GM18867 (cell line): Measurements from ENCODE around the gene PIP.
"Not testable (repeated sequence)": the region's sequence is repeated elsewhere in the genome, so short reads cannot be mapped to it uniquely, and the experiment has no call there.

Experiments used
- ATAC-seq: cut with Tn5 transposase; IDR thresholded peaks from one replicate; pipeline ENCODE4 v1.9.1; 2021; ENCODE audit warnings: mild to moderate bottlenecking, moderate library complexity; ENCODE audit not compliant: unreplicated experiment

Gene PIP

GRCh38 chr7:143131781-143132180, at the start of gene PIP:
PIP (plus strand) TSS chr7:143132077; CDS start chr7:143132117, 40 bp downstream.
- ATAC-seq: no peak

GRCh38 chr7:143085109-143085508, 46.8 kb upstream of the PIP start:
- ATAC-seq: no peak

DNA sequence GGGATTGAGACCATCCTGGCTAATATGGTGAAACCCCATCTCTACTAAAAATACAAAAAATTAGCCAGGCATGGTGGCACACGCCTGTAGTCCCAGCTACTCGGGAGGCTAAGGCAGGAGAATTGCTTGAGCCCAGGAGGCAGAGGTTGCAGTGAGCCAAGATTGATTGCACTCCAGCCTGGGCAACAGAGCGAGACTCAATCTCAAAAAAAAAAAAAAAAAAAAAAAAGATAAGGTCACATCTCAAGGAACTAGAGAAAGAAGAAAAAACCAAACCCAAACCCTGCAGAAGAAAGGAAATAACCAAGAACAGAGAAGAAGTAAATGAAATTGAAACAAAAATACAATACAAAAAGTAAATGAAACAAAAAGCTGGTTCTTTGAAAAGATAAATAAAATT, 46.3 kb upstream of the PIP start:
- ATAC-seq: not testable (repeated sequence)

GRCh38 chr7:143088549-143089231, 43.2 kb upstream of the PIP start:
- not testable (repeated sequence) for ATAC-seq

- no peak for ATAC-seq
These were observed 35.7 kb upstream of the PIP start for GRCh38 chr7:143096146-143096545.

DNA sequence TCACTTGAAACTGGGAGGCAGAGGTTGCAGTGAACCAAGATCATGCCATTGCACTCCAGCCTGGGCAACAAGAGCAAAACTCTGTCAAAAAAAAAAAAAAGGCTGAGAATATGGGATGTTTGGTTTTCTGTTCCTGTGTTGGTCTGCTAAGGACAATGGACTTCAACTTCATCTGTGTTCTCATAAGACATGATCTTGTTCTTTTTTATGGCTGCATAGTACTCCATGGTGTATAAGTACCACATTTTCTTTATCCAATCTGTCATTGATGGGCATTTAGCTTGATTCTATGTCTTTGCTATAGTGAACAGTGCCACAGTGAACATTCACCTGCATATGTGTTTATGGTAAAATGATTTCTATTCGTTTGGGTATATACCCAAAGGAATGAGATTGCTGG, 32.3 kb upstream of the PIP start:
- not testable (repeated sequence) for ATAC-seq

- no peak for ATAC-seq
These were observed 27.1 kb upstream of the PIP start for GRCh38 chr7:143104759-143105158.

GRCh38 chr7:143108019-143108418, 23.9 kb upstream of the PIP start:
- ATAC-seq: not testable (repeated sequence)

GRCh38 chr7:143117395-143117794, 14.5 kb upstream of the PIP start:
- ATAC-seq: no peak

- ATAC-seq: no peak
These were observed 11.0 kb upstream of the PIP start for GRCh38 chr7:143120691-143121405.

GRCh38 chr7:143123326-143123725, 8.6 kb upstream of the PIP start:
- ATAC-seq: not testable (repeated sequence)

- ATAC-seq: no peak
These were observed 5.7 kb upstream of the PIP start for GRCh38 chr7:143126146-143126545.

DNA sequence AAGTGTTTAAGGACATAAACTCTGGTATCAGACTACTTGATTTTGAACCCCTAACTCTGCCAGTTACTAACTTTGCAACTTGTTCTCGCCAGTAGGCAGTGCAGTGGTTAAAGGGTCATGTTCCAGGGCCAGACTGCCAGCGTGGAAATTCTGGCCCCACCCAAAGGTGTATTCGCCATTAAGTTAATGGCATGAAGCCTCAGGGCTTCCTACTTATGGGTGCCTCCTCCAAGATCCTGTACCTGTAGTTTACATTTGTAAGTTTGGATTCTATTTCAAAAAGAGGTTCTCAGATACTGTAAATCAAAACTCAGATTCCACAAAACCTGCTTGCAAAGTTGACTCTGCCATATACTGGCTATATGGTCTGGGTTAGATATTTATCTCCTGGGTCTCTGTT, 2.8 kb upstream of the PIP start:
- ATAC-seq: no peak

DNA sequence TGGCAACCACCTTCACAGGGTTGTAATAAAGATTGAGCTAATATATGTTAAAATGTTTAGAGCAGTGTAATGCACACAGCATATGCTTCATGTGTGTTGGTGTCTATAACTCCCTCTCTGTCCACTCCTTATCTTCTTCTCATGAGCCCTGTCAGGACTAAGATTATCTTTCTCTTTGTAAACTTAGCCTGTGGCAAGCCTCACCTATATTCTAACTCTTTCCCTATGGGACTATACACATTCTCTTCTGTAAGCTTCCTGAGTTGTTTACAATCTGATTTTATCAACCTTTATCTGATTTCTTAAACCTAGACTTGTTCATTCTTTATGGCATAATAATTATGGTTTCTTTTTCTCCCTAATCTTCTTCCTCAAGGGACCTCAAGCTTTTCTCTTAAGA, 2.4 kb upstream of the PIP start:
- no peak for ATAC-seq

- ATAC-seq: no peak
These were observed 1.3 kb upstream of the PIP start for GRCh38 chr7:143130541-143130940.

DNA sequence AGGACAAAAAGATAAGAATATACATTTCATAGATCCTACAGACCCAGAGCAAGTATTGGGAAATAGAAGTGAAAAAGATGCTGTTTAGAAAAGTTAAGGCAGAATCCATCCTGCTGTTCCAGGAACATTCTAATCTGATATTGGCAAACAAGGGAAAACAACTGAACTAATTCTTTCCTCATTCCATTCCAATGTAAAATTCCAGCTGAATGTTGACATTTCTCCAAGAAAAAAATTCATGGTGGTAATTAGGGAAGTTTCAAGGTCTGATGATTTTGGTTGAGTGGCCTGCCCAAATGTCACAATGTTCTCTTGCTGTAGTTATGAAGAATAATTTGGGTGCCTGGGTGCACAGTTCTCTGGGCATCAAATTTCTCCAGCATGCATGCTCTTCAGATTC, 15.2 kb downstream of the PIP start:
- no peak for ATAC-seq

DNA sequence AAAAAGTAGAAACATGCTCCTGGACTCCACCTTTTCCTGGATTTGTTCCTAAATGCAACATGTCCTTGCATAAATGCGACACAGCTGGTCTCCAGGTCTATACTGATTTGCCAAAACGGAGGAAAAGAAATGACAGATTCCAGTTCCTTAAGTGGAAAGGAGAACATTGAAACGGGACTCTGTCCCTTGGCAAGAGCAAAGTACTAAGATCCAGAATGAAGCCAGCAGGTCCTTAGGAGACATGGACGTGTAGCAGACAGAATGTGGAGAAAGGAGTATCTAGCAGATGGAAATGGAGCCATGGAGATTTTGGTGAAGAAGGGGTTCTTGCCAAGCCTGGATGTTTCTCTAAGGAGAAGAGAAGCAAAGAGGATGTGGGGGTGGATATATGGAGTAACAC, 16.2 kb downstream of the PIP start:
- ATAC-seq: no peak

DNA sequence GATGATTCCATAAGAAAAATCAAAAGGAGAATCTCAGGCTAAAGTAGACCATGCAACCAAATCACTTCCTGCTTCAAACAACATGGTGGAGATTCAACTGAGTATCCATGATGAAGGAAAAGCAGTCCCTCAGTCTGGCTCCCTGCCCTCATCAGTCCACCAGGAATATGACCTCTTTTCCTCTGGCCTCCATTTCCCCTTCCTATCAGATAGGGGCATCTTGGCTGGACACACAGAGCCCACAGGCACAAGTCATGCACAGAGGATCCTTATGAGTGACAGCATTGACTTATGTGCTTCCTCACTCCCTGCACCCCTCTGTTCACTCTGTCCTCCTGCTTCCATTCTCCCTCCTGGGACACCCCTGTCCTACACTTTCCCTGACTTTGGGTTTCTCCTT, 16.8 kb downstream of the PIP start:
- no peak for ATAC-seq

DNA sequence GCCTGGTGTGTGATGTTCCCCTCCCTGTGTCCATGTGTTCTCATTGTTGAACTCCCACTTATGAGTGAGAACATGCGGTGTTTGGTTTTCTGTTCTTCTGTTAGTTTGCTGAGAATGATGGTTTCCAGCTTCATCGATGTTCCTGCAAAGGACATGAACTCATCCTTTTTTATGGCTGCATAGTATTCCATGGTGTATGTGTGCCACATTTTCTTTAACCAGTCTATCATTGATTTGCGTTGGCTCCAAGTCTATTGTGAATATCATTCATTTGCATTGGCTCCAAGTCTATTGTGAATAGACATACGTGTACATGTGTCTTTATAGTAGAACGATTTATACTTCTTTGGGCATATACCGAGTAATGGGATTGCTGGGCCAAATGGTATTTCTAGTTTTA, 18.8 kb downstream of the PIP start:
- not testable (repeated sequence) for ATAC-seq

DNA sequence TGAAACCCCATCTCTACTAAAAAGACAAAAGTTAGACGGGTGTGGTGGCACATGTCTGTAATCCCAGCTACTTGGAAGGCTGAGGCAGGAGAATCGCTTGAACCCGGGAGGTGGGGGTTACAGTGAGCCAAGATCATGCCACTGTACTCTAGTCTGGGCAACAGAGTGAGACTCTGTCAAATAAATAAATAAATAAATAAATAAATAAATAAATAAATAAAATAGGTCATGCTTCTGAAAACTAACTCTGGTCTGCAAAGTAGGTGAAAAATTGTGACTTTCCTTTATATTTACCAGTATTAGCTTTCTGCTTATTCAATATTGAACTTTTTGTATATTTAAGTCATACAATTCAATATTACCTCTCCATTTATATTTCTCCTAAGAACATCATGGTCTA, 26.7 kb downstream of the PIP start:
- not testable (repeated sequence) for ATAC-seq

- ATAC-seq: no peak
These were observed 39.8 kb downstream of the PIP start for GRCh38 chr7:143171697-143172096.

DNA sequence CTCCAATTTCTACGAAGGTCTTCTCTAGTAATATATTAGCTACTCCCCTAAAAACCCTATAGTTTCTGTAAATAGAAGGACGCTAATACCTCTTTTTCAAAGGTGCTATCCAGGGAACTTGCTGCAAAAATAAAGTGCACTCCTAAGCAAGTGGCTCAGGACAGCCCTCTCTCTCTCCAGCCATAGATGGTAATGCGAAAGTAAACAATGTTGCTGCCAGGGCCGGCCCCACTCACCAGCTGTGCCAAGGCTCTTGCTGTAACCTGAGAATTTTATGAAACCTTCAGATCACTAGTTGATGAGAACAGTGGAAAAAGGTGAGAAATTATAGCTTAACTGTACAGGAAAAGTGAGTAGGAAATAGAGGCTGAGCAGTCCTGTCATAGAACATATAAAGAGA, 40.5 kb downstream of the PIP start:
- ATAC-seq: no peak

DNA sequence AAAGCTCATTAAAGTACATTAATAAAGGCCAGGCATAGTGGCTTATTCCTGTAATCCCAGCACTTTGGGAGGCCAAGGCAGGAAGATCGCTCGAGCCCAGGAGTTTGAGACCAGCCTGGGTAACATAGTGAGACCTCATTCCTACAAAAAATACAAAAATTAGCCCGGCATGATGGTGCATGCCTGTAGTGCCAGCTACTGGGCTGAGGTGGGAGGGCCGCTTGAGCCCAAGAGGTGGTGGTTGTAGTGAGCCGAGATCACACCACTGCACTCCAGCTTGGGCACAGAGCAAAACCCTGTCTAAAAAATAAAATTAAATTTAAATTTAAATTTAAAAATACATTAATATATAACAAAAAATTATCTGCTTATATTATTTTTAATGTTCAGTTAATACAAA, 44.3 kb downstream of the PIP start:
- ATAC-seq: no peak
